Gastrocnemius medialis (tissue), 4 donors: ENCODE results near the gene SSH3.

ENCODE experiments used
- POLR2A ChIP-seq, 2 donors: fragments of 450-650 bp; IDR thresholded peaks; one replicate each; pipeline ENCODE4 v1.6.1; 2017; ENCODE audit warnings: antibody characterized with exemption in 2 of 2, mild to moderate bottlenecking in 2 of 2, moderate library complexity in 2 of 2
- TF ChIP-seq, protein P1 (sequence below), 5 experiments: fragments of 450-650 bp in 3 of 5; fragments of 200-600 bp in 2 of 5; sonication (generic) in 2 of 5; IDR thresholded peaks in 4 of 5; conservative IDR thresholded peaks in 1 of 5; 1 replicate in 4 of 5; 2 replicates in 1 of 5; pipeline ENCODE4 v1.5.1; 2016 to 2019; ENCODE audit warnings: antibody characterized with exemption in 5 of 5, mild to moderate bottlenecking in 3 of 5, moderate library complexity in 3 of 5

DNA sequence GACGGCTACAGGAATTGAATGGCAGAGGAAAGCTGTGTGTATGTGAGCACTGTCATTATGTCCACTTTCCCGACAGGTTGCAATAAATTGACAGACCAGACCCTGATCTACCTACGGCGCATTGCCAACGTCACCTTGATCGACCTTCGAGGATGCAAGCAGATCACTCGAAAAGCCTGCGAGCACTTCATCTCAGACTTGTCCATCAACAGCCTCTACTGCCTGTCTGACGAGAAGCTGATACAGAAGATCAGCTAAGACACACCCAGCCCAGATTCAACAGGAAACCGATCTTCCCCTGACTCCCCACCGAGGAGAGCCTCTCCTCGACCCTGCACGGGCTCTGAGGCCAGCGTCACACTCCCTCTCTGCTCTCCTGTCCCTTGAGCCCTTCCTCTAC, 48.5 kb upstream of the SSH3 start:
- TF ChIP-seq, protein P1, sequence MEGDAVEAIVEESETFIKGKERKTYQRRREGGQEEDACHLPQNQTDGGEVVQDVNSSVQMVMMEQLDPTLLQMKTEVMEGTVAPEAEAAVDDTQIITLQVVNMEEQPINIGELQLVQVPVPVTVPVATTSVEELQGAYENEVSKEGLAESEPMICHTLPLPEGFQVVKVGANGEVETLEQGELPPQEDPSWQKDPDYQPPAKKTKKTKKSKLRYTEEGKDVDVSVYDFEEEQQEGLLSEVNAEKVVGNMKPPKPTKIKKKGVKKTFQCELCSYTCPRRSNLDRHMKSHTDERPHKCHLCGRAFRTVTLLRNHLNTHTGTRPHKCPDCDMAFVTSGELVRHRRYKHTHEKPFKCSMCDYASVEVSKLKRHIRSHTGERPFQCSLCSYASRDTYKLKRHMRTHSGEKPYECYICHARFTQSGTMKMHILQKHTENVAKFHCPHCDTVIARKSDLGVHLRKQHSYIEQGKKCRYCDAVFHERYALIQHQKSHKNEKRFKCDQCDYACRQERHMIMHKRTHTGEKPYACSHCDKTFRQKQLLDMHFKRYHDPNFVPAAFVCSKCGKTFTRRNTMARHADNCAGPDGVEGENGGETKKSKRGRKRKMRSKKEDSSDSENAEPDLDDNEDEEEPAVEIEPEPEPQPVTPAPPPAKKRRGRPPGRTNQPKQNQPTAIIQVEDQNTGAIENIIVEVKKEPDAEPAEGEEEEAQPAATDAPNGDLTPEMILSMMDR (IDR thresholded peaks at IDR 0.05 in 4 of 5, conservative IDR thresholded peaks at IDR 0.05 in 1 of 5) = no peak
- TF ChIP-seq POLR2A (IDR thresholded peaks at IDR 0.05) = no peak
